GM18951 (cell line): ENCODE data around the gene CALR.
A peak's percentile ranks its signal among the peaks of the same experiment; 100 is the strongest.
"Not testable (repeated sequence)": the region's sequence is repeated elsewhere in the genome, so short reads cannot be mapped to it uniquely, and the experiment has no call there.

Experiments
- POLR2A ChIP-seq: IDR thresholded peaks from 4 replicates; pipeline ENCODE4 v1.6.1; 2011; ENCODE audit warnings: mild to moderate bottlenecking; ENCODE audit not compliant: insufficient read length, insufficient read depth; ENCODE audit errors: extremely low read depth
- in situ Hi-C: fragments of 300-500 bp; cut with MboI; formaldehyde crosslinking; loops from one replicate; pipeline ENCODE4 v1.12.0; 2022; ENCODE audit warnings: low sequenced_read_pairs, mixed read lengths, inconsistent platforms; ENCODE audit not compliant: unreplicated experiment

CALR gene

DNA sequence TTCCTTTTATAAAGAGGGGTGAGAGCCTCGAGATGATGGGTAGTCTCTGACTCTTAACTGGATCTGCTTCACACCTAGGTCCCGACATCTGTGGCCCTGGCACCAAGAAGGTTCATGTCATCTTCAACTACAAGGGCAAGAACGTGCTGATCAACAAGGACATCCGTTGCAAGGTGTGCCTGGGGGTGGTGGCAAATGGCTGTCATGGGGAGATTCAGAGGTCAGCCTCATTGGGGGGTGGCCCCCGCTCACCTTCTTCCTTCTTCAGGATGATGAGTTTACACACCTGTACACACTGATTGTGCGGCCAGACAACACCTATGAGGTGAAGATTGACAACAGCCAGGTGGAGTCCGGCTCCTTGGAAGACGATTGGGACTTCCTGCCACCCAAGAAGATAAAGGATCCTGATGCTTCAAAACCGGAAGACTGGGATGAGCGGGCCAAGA, 1.6 kb downstream of the CALR start:
- in situ Hi-C loops = no loop called here
- peak; percentile 17 for TF ChIP-seq POLR2A

DNA sequence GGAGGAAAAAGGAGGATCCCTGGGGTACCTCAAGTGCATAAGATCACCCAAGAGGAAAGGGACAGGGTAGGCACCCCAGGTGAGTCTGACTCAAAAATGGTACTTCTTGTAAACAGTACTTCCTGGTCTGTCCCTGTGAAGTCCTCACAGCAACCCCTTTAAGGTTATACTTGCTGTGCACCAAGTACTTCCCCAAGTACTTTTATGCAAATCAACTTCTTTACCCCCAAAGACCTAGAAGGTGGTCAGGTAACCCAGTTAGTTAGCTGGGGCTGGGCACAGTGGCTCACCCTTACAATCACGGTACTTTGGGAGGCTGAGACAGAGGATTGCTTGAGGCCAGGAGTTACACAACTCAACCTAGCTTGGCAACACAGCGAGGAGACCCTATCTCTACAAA, 2.5 kb downstream of the CALR start:
- no peak for TF ChIP-seq POLR2A
- in situ Hi-C loops = no loop called here

DNA sequence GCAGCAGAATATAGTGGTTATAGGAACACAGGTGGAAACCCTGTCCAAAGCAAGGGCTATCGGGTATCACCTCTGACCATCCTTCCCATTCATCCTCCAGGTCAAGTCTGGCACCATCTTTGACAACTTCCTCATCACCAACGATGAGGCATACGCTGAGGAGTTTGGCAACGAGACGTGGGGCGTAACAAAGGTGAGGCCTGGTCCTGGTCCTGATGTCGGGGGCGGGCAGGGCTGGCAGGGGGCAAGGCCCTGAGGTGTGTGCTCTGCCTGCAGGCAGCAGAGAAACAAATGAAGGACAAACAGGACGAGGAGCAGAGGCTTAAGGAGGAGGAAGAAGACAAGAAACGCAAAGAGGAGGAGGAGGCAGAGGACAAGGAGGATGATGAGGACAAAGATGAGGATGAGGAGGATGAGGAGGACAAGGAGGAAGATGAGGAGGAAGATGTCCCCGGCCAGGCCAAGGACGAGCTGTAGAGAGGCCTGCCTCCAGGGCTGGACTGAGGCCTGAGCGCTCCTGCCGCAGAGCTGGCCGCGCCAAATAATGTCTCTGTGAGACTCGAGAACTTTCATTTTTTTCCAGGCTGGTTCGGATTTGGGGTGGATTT, 5.1 kb downstream of the CALR start:
- in situ Hi-C loops = no loop called here
- no peak for TF ChIP-seq POLR2A

DNA sequence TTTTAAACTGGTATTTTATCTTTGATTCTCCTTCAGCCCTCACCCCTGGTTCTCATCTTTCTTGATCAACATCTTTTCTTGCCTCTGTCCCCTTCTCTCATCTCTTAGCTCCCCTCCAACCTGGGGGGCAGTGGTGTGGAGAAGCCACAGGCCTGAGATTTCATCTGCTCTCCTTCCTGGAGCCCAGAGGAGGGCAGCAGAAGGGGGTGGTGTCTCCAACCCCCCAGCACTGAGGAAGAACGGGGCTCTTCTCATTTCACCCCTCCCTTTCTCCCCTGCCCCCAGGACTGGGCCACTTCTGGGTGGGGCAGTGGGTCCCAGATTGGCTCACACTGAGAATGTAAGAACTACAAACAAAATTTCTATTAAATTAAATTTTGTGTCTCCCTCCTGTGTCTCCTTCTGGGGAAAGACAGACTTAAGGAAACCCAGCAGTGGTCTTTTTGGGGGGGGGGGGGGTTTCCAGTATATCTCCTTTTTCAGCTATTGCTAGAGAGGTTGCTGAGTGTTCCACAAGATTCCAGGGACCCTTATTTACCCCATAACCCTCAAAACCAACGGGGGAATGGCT, 5.8 kb downstream of the CALR start:
- no peak for TF ChIP-seq POLR2A
- in situ Hi-C loops = no loop called here

DNA sequence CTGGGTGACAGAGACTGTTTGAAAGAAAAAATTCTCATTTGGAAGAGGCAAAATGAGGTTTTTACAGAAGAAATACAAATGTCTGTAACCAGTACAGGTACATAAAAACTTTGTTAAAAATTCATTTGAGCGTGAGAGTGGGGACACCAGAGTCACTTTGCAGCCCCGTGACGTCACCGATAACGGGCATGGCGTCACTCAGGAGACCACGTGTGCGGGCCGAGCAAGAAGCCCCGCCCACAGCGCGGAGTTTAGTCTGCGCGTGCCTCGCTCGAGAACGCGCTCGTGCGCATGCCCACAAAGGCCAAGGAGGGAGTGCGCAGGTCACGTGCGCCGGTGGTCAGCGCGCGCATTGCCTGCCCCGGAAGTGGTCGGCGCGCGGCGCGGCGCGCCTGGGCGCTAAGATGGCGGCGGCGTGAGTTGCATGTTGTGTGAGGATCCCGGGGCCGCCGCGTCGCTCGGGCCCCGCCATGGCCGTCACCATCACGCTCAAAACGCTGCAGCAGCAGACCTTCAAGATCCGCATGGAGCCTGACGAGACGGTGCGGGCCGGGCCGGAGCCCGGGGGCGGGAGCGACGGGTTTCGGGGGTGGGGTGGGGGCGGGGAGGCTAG, 7.2 kb downstream of the CALR start, which contains the start of gene RAD23A:
RAD23A (plus strand) TSS at position 384 of the 613 bp plus-strand sequence; CDS start at position 471, 87 bp downstream.
- TF ChIP-seq POLR2A = peak; percentile 94
- in situ Hi-C loops = no loop called here

DNA sequence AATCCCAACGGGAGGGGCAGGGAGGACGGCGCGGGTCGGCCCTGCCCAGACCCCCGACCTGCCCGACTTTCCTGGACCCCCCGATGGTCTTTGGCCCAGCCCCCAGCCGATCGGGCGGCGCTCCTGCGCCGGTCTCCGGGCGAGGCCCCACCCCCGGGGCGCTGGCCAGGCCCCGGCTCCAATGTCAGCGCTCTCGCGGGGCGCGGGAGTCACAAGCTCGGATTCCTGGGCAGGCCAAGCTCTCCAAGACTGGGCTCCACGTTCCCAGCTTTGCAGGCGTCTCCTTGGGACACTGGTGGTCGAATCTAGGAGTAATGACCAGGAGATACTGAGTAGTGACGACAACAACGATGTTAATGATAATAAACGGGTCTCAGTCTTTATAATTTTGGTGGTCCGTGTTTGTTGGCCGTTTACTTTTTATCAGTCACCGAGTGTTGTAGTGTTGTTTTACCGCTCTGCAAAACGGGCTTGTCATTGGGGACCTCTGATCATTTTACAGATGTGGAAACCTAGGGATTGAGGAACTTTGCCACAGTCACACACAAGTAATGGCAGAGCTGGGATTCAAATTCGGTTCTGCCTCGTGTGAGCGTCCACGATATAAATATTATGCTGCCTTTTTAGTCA, 7.8 kb downstream of the CALR start:
- in situ Hi-C loops = no loop called here
- no peak for TF ChIP-seq POLR2A

DNA sequence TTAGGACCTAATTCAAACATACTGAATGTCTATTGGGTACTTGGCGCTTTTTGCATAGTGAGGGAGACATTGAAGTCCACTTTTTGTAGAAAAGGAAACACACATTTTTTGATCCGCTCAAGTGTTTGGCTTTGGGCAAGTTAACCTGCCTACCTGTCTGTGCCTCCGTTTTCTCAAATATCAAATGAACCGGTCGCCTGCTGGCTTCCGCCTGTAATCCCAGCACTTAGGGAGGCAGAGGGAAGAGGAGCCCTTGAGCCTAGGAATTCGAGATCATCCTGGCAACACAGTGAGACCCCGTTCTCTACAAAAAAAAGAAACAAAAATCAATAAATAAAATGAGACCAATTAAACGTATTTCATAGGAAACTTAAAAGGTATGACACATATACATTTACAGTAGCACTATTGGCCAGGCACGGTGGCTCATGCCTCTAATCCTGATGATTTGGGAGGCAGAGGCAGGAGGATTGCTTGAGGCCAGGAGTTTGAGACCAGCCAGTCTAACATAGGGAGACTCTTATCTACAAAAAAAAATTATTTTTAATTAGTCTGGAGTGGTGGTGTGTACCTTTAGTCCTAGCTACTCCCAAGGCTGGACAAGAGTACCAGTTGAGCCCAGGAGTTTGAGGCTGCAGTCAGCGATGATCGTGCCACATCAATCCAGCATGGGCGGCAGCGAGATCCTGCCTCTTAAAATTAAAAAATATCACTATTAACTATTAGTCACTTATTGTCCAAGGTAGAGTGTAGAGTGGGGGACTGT, 8.5 kb downstream of the CALR start:
- no peak for TF ChIP-seq POLR2A
- in situ Hi-C loops = no loop called here

DNA sequence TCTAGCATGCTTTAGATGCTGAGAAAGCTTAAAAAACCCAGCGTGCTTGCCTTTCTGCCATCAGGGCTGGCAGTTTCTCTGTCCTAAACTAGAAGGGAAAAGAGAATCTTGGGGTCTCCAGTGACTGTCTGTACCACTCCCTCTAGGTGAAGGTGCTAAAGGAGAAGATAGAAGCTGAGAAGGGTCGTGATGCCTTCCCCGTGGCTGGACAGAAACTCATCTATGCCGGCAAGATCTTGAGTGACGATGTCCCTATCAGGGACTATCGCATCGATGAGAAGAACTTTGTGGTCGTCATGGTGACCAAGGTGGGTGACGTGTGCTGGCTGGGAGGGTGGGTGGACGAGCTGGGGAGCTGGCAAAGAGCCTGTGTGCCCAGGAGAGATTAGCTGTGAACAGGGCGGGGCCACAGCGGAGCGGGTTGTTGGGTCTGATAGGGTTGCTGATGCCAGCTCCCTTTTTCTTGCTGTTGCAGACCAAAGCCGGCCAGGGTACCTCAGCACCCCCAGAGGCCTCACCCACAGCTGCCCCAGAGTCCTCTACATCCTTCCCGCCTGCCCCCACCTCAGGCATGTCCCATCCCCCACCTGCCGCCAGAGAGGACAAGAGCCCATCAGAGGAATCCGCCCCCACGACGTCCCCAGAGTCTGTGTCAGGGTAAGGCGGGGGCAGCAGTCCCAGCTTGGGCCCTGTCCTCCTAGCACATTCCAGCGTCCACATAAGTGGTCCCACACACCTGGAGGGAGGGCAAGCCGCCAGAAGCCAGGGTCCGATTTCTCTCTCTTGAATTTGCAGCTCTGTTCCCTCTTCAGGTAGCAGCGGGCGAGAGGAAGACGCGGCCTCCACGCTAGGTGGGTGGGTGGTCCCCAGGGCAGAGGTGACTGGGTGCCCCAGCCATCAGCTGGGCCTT, 9.5 kb downstream of the CALR start:
- in situ Hi-C loops = no loop called here
- no peak for TF ChIP-seq POLR2A

DNA sequence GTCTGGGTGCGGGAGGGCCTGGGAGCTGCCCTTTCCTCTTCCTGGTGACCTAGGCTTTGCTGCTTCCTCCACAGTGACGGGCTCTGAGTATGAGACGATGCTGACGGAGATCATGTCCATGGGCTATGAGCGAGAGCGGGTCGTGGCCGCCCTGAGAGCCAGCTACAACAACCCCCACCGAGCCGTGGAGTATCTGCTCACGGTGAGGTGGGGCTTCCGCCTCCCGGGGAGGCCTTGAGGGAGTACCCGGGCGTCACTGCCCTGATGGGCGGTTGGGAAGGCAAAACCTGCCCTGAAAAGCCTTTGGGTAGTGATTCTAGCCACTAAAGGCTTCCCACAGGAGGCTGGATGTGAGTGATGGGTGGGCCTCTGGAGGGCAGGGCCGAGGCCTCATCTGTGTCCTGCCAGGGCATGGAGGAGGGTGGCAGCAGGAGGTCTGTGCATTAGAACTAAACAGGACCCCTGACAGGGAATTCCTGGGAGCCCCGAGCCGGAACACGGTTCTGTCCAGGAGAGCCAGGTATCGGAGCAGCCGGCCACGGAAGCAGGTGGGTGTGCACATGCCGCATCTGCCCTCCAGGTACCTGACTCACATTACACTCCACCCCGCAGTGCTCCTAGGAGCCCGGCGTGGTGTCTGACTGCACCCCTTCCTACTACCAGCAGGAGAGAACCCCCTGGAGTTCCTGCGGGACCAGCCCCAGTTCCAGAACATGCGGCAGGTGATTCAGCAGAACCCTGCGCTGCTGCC, 10.4 kb downstream of the CALR start:
- in situ Hi-C loops = no loop called here
- TF ChIP-seq POLR2A = no peak

DNA sequence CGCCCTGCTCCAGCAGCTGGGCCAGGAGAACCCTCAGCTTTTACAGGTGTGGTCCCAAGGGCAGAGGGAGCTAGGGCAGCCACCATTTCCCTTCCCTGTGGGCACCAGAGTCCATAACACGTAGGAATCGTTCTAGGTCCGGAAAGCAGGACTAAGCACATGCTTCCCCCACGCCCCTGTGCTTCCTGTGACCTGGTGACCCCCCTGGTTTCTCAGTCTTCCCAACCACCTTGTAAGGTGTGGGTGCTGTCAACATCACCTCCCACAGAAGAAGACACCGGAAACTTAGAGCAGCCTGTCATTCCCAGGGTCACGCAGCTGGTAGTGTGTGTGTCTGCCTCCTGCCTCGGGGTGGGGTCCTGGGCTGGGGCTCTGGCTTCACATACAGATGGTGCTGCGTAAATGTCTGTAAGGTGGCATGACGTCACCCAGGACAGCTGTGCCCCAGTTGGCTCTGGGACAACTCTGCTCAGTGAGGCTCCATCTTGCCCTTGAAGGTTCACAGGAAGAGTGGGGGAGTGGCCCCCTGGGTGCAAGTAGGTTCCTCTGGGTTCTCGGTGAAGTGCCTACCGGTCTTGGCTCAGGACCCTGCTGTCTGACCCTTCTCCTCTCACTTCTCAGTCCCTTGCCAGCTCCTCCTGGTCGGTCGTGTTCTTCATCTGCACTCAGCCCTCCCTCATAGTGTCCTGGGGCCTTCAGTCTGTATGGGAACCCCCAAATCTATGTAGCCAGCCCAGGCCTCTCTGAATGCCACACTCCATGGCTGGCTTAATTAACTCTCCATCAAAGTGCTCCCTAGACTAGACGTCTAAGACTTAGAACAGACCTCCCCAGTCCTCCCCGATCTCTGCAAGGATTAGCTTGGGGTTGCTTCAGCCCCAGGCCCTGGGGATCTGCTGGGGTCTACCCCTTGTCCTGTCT, 11.2 kb downstream of the CALR start:
- in situ Hi-C loops = no loop called here
- TF ChIP-seq POLR2A = no peak

DNA sequence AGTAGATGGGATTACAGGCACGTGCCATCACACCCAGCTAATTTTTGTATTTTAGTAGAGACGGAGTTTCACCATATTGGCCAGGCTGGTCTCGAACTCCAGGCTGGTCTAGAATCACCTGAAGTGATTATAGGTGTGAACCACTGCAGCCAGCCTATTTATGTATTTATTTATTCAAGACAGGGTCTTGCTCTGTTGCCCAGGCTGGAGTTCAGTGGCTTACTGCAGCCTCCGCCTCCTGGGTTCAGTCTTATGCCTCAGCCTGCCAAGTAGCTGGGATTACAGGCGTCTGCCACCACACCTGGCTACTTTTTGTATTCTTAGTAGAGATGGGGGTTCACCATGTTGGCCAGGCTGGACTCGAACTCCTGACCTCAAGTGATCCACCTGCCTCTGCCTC, 13.6 kb downstream of the CALR start:
- in situ Hi-C loops = not testable (repeated sequence)
